NOMO-1 treated with DMSO at 0.1 percent for 48 hours (cell line): ENCODE results near the gene PLA2G4D.

ENCODE experiments used
- DNase-seq: peaks from one replicate; lab custom pipeline; 2025; ENCODE audit not compliant: unreplicated experiment; lab: John Stamatoyannopoulos, UW

Gene PLA2G4D

GRCh38 chr15:42032376-42033213 lies 61.8 kb downstream of the PLA2G4D start:
- DNase-seq, result no peak

- no peak for DNase-seq
Measured at GRCh38 chr15:42031198-42031915, 63.0 kb downstream of the PLA2G4D start.

- no peak for DNase-seq
Measured at GRCh38 chr15:42027521-42027920, 66.8 kb downstream of the PLA2G4D start.

- no peak for DNase-seq
Measured at GRCh38 chr15:42024303-42024702, 70.1 kb downstream of the PLA2G4D start.

- no peak for DNase-seq
Measured at GRCh38 chr15:42021593-42021992, 72.8 kb downstream of the PLA2G4D start.

GRCh38 chr15:42020713-42021273 lies 73.6 kb downstream of the PLA2G4D start, which contains the start of gene PLA2G4E:
PLA2G4E (minus strand) TSS chr15:42021042; CDS start chr15:42021030, 12 bp downstream.
- no peak for DNase-seq

- DNase-seq, result no peak
Measured at GRCh38 chr15:42018306-42019224, 75.8 kb downstream of the PLA2G4D start.
